Left ventricle myocardium inferior (tissue), 1 donor: ENCODE measurements around the gene DYSF. TPM values are rescaled to one million over a fixed set of nuclear protein-coding genes. Genes with fewer than 3 reads are reported as not detected.
A peak's percentile ranks its signal among the peaks of the same experiment; 100 is the strongest.

Source experiments
- DNase-seq: peaks from one replicate; pipeline ENCODE4 v3.0.0-alpha.2; 2020
- H3K27ac ChIP-seq: fragments of 200-600 bp; replicated peaks from 2 replicates; pipeline ENCODE4 v1.8.0; 2021
- H3K27me3 ChIP-seq: fragments of 200-600 bp; 2 replicates; pipeline ENCODE4 v1.8.0; 2021; ENCODE audit warnings: low read depth
- H3K36me3 ChIP-seq: fragments of 200-600 bp; 2 replicates; pipeline ENCODE4 v1.8.0; 2021
- H3K4me1 ChIP-seq: fragments of 200-600 bp; 2 replicates; pipeline ENCODE4 v1.8.0; 2021
- H3K4me3 ChIP-seq: fragments of 200-600 bp; 2 replicates; pipeline ENCODE4 v1.8.0; 2021; ENCODE audit warnings: mild to moderate bottlenecking, moderate library complexity
- H3K9me3 ChIP-seq: fragments of 200-600 bp; replicated peaks from 2 replicates; pipeline ENCODE4 v1.8.0; 2021
- intact Hi-C: fragments of 100-400 bp; cut with micrococcal nuclease; formaldehyde crosslinking; loops from one replicate; pipeline ENCODE4 v1.11.0; 2022
- total RNA-seq: library from RNA; stranded (reverse); fragmentation: NEBNext Ultra II Directional; extraction: Animal tissue kit (Norgen Biotek cat#: 25700); gene quantifications from one replicate; pipeline ENCODE4 v1.2.1, GENCODE V29; 2021
- TF ChIP-seq, protein P1 (sequence below): fragments of 200-600 bp; IDR thresholded peaks from 2 replicates; pipeline ENCODE4 v1.8.0; 2021; ENCODE audit warnings: antibody characterized with exemption, mild to moderate bottlenecking, borderline replicate concordance
- donor health status: DM: no; HTN: yes; CAD: no; lungs with severe emphysema.

Gene DYSF
- total RNA-seq, 1 donor from 2014 or later, result 48.2 TPM

- peaks cover 81% of the 10 kb centered on the region for H3K4me1 ChIP-seq
- no peak overlapping the region for H3K4me3 ChIP-seq
- peak overlapping the region; percentile 76 for H3K27ac ChIP-seq
- H3K27me3 ChIP-seq, result no peaks in the 10 kb centered on the region
- peak; percentile 96 for DNase-seq
- intact Hi-C loops, result no loop called here
- no peaks in the 10 kb centered on the region for H3K9me3 ChIP-seq
- no peaks in the 10 kb centered on the region for H3K36me3 ChIP-seq
- TF ChIP-seq, protein P1, sequence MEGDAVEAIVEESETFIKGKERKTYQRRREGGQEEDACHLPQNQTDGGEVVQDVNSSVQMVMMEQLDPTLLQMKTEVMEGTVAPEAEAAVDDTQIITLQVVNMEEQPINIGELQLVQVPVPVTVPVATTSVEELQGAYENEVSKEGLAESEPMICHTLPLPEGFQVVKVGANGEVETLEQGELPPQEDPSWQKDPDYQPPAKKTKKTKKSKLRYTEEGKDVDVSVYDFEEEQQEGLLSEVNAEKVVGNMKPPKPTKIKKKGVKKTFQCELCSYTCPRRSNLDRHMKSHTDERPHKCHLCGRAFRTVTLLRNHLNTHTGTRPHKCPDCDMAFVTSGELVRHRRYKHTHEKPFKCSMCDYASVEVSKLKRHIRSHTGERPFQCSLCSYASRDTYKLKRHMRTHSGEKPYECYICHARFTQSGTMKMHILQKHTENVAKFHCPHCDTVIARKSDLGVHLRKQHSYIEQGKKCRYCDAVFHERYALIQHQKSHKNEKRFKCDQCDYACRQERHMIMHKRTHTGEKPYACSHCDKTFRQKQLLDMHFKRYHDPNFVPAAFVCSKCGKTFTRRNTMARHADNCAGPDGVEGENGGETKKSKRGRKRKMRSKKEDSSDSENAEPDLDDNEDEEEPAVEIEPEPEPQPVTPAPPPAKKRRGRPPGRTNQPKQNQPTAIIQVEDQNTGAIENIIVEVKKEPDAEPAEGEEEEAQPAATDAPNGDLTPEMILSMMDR, result no peak
Observed at GRCh38 chr2:71716697-71717624, 263.6 kb downstream of the DYSF start.

DNA sequence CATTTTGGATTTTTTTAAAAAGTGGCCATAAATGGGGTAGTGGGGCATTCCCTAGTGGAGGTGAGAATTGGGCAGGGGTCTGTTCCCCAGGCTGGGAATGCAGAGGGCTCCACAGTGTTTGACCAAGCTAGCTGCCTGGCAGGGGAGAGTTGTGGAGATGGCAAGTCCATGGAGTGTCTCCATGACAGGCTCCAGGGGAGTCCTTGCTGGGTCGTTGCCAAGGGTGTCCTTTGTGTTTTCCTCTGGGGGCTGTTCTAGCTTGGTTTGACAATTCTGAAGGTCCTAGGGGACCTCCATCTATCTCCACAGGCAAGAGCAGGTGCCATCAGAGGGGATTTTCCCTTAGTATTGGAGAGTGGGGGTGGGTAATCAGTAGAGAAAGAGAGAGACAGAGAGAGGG lies 265.3 kb downstream of the DYSF start:
- no peak overlapping the region for H3K27ac ChIP-seq
- intact Hi-C loops, result no loop called here

GRCh38 chr2:71719520-71720282 lies 266.3 kb downstream of the DYSF start:
- Histone ChIP-seq H3K27ac (peak overlapping the region; percentile 24), H3K9me3 (peaks cover 11% of the 10 kb centered on the region), H3K4me3 (no peak overlapping the region), H3K36me3 (no peaks in the 10 kb centered on the region), H3K27me3 (no peaks in the 10 kb centered on the region), H3K4me1 (peaks cover 74% of the 10 kb centered on the region)
- no peak for DNase-seq
- intact Hi-C loops, result no loop called here
- TF ChIP-seq, protein P1, result no peak

More for the DNA sequence above, 265.3 kb downstream of the DYSF start:
- Histone ChIP-seq H3K4me3 (no peak overlapping the region), H3K27me3 (no peaks in the 10 kb centered on the region), H3K4me1 (peaks cover 81% of the 10 kb centered on the region), H3K9me3 (peaks cover under 1% of the 10 kb centered on the region), H3K36me3 (no peaks in the 10 kb centered on the region)
- DNase-seq, result no peak
- TF ChIP-seq, protein P1, result no peak

GRCh38 chr2:71720283-71720560 lies 266.9 kb downstream of the DYSF start:
- no peaks in the 10 kb centered on the region for H3K36me3 ChIP-seq
- TF ChIP-seq, protein P1, result no peak
- H3K27ac ChIP-seq, result peak overlapping the region; percentile 54
- DNase-seq, result no peak
- peaks cover 16% of the 10 kb centered on the region for H3K9me3 ChIP-seq
- H3K27me3 ChIP-seq, result no peaks in the 10 kb centered on the region
- intact Hi-C loops, result no loop called here
- peaks cover 70% of the 10 kb centered on the region for H3K4me1 ChIP-seq
- H3K4me3 ChIP-seq, result no peak overlapping the region

DNA sequence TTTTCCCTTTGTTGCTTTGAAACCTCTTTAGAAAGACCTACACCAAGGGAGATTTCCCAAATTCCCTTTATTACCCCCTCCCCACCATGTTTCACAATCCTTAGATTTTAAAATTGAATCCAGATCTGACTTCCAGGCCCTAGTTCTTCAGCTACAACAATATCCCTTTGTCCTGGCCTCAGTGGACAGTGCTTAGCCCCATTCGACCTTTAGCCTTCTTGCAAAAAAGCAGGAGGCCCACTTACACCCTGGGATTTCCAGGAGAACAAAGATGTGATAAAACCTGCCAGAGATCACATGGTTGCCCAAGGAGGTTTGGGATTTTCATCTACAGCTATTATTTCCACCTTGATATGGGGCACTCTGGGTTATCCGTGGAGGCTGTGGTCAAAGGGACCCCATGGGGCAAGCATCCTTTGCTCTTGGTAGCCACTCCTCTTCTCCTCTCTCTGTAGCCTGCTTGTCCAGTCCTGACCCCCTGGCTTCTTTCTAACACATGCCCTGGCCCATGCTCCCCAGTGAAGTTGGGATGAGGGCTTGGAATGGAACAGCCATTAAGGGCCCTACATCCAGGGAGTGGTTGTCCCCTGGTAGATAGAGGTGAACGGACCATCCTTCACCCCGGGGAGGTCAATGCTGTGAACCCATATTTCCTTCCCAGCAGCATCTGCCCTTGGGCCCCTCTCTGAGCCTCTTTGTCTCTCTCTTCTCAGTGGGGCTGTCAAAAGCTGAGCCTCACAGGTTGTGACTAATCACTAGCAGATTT lies 267.4 kb downstream of the DYSF start:
- H3K4me1 ChIP-seq, result peaks cover 65% of the 10 kb centered on the region

More for the DNA sequence above, 267.4 kb downstream of the DYSF start:
- intact Hi-C loops, result no loop called here
- Histone ChIP-seq H3K4me3 (no peak overlapping the region), H3K27ac (peak overlapping the region; percentile 54), H3K27me3 (no peaks in the 10 kb centered on the region), H3K9me3 (peaks cover 21% of the 10 kb centered on the region), H3K36me3 (no peaks in the 10 kb centered on the region)
- TF ChIP-seq, protein P1, result no peak
- DNase-seq, result no peak
